Type B pancreatic cell (in vitro differentiated cells): Measurements from ENCODE around the gene CHRND. TPM values are rescaled to one million over a fixed set of nuclear protein-coding genes. Genes with fewer than 3 reads are reported as not detected.

ENCODE experiments used
- DNase-seq: peaks from one replicate; pipeline ENCODE4 v3.0.0; 2021; ENCODE audit warnings: mixed read lengths; ENCODE audit not compliant: unreplicated experiment; ENCODE audit errors: extremely low spot score
- H3K27ac Mint-ChIP-seq: 2 replicates; pipeline ENCODE4 v1.8.0; 2021; ENCODE audit warnings: mild to moderate bottlenecking, mixed read lengths
- H3K27me3 Mint-ChIP-seq: 2 replicates; pipeline ENCODE4 v1.8.0; 2021; ENCODE audit warnings: mixed read lengths
- H3K36me3 Mint-ChIP-seq: 2 replicates; pipeline ENCODE4 v1.8.0; 2021; ENCODE audit warnings: mixed read lengths
- H3K4me1 Mint-ChIP-seq: one replicate; pipeline ENCODE4 v1.8.0; 2021; ENCODE audit warnings: mixed read lengths; ENCODE audit not compliant: unreplicated experiment
- H3K4me3 Mint-ChIP-seq: 2 replicates; pipeline ENCODE4 v1.8.0; 2021; ENCODE audit warnings: mild to moderate bottlenecking, mixed read lengths
- H3K9me3 Mint-ChIP-seq: 2 replicates; pipeline ENCODE4 v1.8.0; 2021; ENCODE audit warnings: mixed read lengths
- total RNA-seq: library from RNA; stranded (reverse); gene quantifications from 2 replicates; pipeline ENCODE4 v1.2.1, GENCODE V29; 2021; ENCODE audit warnings: low replicate concordance
- TF ChIP-seq, protein P1 (sequence below): fragments of 200-600 bp; sonication (generic); conservative IDR thresholded peaks from 2 replicates; pipeline ENCODE4 v1.5.0; 2021; ENCODE audit warnings: antibody characterized with exemption, mild to moderate bottlenecking

Gene CHRND
- total RNA-seq, 1 donor from 2014 or later = 0.60 TPM

DNA sequence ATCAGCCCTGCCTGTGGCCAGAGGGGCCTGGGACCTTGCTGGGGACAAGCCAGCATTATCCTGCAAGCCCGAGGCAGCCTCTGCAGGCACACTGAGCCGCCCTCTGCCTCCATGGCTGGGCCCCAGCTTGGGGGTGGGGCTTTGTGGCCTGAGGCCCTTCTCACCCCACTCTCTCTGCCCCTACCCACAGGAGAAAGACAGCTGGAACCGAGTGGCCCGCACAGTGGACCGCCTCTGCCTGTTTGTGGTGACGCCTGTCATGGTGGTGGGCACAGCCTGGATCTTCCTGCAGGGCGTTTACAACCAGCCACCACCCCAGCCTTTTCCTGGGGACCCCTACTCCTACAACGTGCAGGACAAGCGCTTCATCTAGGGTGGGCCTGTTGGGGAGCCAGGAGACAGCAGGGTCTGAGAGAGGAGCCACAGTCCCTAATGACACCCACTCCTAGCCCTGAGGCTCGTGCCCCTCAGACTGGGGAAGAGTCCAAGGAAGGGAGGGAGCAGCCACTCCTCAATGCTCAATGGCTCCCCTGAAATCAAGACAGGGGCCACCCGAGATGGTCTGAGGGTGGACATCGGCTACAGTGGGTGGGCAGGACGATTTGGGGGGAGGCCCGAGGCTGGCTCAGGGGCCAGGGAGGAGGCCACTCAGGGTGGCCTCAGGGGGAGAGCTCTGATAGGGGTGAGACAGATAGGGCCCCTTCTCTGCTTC, 9.1 kb downstream of the CHRND start:
- H3K36me3 Mint-ChIP-seq = no peaks in the 10 kb centered on the region
- no peak for DNase-seq
- H3K27ac Mint-ChIP-seq = no peak overlapping the region
- H3K9me3 Mint-ChIP-seq = no peaks in the 10 kb centered on the region
- TF ChIP-seq, protein P1, sequence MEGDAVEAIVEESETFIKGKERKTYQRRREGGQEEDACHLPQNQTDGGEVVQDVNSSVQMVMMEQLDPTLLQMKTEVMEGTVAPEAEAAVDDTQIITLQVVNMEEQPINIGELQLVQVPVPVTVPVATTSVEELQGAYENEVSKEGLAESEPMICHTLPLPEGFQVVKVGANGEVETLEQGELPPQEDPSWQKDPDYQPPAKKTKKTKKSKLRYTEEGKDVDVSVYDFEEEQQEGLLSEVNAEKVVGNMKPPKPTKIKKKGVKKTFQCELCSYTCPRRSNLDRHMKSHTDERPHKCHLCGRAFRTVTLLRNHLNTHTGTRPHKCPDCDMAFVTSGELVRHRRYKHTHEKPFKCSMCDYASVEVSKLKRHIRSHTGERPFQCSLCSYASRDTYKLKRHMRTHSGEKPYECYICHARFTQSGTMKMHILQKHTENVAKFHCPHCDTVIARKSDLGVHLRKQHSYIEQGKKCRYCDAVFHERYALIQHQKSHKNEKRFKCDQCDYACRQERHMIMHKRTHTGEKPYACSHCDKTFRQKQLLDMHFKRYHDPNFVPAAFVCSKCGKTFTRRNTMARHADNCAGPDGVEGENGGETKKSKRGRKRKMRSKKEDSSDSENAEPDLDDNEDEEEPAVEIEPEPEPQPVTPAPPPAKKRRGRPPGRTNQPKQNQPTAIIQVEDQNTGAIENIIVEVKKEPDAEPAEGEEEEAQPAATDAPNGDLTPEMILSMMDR = no peak
- H3K27me3 Mint-ChIP-seq = peaks cover 7% of the 10 kb centered on the region
- H3K4me3 Mint-ChIP-seq = no peak overlapping the region
- H3K4me1 Mint-ChIP-seq = peaks cover 17% of the 10 kb centered on the region

DNA sequence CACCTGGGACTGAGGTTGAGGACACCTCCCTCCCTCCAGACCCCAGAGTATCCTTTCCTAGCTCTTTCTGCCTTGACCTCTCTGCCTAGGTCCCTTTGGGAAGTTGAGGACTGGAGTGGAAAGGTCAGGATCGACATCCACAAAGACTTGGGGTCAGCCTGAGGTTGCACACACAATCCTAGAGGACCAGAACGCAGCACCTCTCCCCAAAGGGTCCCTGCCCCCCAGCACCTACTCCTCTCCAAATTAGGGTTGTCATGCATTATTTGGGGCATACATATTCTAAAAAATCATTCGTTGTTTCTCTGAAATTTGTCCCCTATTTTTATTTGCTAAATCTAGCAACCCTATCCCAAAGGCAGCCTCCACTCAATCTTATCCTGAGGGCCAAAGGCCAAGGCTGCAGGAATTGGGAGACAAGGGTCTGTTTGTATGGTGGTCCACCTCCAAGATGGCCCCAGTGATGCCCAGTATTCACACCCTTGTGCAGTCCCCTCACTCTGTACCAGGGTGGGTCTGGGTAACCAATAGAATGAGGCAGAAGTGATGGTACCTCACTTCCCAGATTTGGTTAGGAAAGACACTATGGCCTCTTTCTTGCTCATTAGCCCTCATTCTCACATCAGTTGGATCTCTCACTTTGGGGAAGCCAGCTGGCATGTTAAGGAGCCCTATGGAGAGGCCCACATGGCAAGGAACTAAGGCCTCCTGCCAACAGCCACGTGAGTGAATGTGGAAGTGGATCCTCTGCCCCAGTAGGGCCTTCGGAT, 10.0 kb downstream of the CHRND start:
- Mint-ChIP-seq H3K36me3 (no peaks in the 10 kb centered on the region), H3K4me3 (no peak overlapping the region), H3K9me3 (no peaks in the 10 kb centered on the region), H3K27ac (no peak overlapping the region), H3K27me3 (peaks cover 4% of the 10 kb centered on the region), H3K4me1 (peaks cover 17% of the 10 kb centered on the region)
- TF ChIP-seq, protein P1 = no peak
- no peak for DNase-seq

DNA sequence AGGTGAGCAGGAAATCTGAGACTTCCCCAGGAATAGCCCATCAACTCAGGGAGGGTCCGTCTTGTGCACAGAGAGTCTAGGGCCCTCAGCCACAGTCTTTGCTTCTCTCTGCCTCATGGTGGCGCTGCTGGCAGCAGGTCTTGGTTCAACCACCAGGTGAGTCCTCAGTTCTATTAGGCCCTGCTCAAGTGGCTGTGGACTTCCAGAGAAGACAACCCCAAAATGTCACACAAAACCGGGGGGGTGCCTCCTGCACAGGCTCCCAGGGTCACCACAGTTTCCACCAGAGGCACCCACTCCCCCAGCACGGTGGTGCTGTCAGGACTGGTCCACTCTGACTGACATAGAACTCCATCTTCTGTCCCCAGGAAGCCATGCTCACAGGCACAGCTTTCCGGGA, 11.1 kb downstream of the CHRND start:
- H3K27me3 Mint-ChIP-seq = peaks cover 4% of the 10 kb centered on the region
- no peaks in the 10 kb centered on the region for H3K36me3 Mint-ChIP-seq
- no peak overlapping the region for H3K4me3 Mint-ChIP-seq
- no peak for DNase-seq
- H3K27ac Mint-ChIP-seq = no peak overlapping the region
- TF ChIP-seq, protein P1 = peak; percentile 51
- no peaks in the 10 kb centered on the region for H3K9me3 Mint-ChIP-seq
- peaks cover 17% of the 10 kb centered on the region for H3K4me1 Mint-ChIP-seq

DNA sequence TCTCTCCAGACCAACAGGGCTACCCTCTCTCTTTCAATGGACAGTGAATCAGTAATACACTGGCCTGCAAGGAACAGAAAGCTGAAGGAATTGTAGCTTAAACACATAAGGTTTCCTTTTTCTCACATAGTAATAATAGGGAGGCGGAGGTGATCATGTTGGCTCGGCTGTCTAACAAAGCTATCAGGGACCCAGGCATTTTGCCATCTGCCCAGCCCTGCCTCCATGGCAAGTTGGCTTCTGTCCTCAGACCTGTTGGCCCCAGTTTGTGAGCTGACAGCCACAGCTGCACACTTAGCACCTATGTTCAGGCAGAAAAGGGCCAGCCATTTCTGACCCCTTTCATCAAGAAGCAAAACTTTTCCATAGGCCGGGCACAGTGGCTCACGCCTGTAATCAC, 11.5 kb downstream of the CHRND start:
- no peak overlapping the region for H3K27ac Mint-ChIP-seq
- H3K4me3 Mint-ChIP-seq = no peak overlapping the region
- TF ChIP-seq, protein P1 = no peak
- no peak for DNase-seq
- no peaks in the 10 kb centered on the region for H3K36me3 Mint-ChIP-seq
- H3K4me1 Mint-ChIP-seq = peaks cover 17% of the 10 kb centered on the region
- no peaks in the 10 kb centered on the region for H3K9me3 Mint-ChIP-seq
- peaks cover 4% of the 10 kb centered on the region for H3K27me3 Mint-ChIP-seq

DNA sequence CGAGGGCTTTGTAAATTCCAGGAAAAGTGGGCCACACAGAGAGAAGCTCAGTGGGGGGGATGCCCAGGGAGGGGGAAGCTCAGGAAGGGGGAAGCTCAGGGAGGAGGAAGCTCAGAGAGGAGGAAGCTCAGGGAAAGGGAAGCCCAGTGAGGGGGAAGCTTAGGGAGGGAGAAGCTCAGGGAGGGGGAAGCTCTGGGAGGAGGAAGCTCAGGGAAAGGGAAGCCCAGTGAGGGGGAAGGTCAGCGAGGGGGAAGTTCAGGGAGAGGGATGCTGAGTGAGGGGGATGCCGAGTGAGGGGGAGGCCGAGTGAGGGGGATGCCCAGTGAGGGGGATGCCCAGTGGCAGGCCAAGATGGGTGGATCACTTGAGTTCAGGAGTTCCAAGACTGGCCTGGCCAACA, 12.7 kb downstream of the CHRND start:
- no peak overlapping the region for H3K27ac Mint-ChIP-seq
- peaks cover 4% of the 10 kb centered on the region for H3K27me3 Mint-ChIP-seq
- no peaks in the 10 kb centered on the region for H3K9me3 Mint-ChIP-seq
- TF ChIP-seq, protein P1 = no peak
- peak; percentile 50 for DNase-seq
- peaks cover 17% of the 10 kb centered on the region for H3K4me1 Mint-ChIP-seq
- H3K4me3 Mint-ChIP-seq = peak overlapping the region; percentile 11
- no peaks in the 10 kb centered on the region for H3K36me3 Mint-ChIP-seq
